Measurements from ENCODE around the gene IPO8. TPM values are rescaled to one million over a fixed set of nuclear protein-coding genes. Genes with fewer than 3 reads are reported as not detected.

IPO8 gene
- 44.4 and 46.4 TPM in 2 replicates for total RNA-seq

DNA sequence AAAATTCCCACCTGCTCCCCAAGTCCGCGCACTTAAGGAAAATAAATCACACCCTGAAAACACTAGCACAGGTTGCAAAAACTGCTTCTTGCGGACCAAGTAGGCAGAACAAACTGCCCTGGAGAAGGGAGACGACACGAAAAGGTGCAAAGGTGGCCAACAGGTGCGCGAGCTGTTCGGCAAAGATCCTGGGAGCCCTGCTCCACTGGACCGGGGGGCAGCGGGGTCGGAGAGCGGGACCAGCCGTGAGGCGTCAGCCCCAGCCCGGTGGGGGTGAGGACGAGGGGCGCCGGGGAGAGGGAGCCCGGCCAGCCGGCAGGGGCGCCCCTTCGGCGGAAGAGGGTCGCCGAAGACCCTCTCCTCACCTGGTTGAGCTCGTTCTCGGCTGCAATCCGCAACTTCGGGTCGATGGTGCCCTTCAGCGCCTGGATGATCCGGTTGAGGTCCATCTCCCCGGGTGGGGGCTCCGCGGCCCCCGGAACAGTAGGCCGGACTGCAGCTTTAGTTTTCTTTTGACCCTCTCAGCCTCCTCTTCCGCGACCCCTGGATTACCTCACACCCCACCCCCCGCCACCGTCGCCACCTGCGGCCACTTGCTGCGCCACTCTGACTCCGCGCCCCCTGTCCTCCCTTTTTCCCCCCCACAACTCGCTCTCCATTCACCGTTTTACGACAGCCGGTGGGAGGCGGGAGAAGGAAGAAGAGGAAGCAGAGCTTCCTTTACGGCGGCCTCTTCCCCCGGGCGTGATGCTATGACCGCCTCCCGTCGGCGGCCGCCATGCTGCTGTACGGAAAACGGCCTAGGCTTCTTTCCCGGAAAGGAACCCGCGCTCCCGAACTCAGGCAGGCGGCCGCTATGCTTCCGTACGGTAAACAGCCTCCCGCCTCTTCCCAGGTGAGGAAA is at the start of gene IPO8:
Gene IPO8, minus strand, starts transcription at position 671 of the 904 bp plus-strand sequence. Its CDS starts 222 bp downstream, at position 449.
- intact Hi-C loops (cut with micrococcal nuclease), result loop anchor here (1.0 to 5.0 kb wide), 3 partner anchors 59 to 1314 kb away; partner anchors contain the start of genes CAPRIN2 and ERGIC2

DNA sequence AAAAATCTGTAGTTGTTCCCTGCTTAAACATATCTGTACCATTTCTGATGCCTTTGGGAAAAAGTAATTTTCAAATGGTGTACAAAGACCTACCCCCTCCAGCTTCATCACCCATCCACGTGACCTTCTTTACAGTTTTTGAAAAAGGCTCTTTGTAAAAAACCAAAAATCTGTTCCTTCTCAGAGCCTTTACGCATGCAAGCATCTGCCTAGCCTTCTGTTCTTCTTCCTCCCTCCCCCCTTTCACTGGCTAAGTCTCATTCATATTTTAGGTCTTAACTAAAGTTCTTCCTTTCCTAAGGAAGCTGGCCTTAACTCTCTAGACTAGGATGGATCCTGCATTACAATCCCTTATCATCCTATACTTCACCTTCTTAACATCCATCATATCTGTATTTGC is 48.7 kb upstream of the IPO8 start:
- intact Hi-C loops (cut with micrococcal nuclease), result no loop called here

DNA sequence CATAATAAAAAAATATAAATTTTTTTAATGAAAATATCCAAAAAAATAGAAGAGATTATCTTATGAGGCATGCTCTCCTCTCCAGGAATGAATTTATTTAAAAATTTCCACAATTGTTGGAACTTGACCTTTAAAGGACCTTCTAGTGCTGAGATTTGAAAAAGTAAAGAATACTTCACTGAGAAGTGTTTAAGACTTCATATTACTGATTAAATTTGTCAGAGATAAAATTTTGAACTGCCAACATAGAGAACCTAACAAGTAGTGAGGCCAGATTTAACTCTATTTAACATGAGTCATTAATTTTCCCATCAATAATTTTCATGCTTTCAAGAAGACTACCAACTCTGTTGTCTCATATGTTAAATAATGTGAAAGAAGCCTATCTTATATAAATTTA is 44.6 kb upstream of the IPO8 start:
- intact Hi-C loops (cut with micrococcal nuclease), result no loop called here

DNA sequence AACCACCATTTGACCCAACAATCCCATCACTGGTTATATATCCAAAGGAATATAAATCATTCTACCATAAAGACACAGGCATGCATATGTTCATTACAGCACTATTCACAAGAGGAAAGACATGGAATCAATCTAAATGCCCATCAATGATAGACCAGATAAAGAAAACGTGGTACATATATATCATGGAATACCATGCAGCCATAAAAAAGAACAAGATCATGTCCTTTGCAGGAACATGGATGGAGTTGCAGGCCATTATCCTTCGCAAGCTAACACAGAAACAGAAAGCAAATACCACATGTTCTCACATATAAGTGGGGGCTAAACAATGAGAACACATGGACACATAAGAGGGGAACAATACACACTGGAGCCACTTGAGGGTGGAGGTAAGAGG is 43.4 kb upstream of the IPO8 start:
- intact Hi-C loops (cut with micrococcal nuclease), result no loop called here

DNA sequence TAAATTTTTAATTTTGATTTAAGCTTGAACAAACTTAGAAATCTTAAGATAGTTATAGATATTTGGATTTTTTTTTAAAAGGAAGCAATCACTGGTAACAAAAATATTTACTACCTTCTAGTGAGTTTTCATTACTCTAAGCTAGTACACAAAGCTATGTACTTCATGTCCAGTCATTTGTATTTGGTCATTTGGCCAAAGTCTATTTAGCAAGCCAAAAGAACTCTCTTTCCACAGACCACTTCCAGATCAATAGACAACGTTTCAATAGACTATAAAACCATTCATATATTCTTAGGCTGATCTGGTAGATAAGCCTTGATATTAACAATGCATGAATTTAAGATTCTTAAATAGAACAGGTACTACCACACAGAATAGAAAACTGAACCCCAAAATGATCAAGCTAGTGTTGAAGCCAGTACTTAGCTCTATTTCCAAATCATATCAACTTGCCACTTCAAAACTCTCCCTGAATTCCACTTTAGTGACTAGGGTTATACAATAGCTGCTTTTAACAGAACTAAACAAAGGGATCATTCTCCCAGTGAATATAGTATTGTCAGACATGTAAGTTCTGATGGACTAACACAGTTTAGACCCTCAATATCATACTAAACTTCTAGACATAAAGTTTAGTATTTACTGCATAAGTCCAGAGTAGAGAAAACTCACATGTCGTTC is 37.4 kb upstream of the IPO8 start:
- intact Hi-C loops (cut with micrococcal nuclease), result no loop called here

DNA sequence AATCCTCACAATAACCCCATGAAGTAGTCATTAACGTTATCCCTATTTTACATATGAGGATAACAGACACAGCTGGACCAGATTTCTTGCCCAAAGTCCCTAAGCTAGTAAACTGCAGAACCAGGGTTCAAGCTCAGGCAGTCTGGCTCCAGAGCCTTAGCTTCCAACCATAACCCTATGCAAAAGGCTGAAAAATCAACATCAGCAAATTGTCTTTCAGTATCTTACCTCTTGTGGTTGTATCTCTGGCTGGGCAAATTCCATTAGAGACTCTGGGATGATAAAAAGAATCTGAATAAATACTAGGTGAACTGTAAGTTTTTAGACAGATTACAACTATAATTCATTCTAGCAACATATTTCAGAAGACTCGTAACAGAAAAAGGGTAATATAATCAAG is 34.3 kb upstream of the IPO8 start:
- intact Hi-C loops (cut with micrococcal nuclease), result no loop called here

DNA sequence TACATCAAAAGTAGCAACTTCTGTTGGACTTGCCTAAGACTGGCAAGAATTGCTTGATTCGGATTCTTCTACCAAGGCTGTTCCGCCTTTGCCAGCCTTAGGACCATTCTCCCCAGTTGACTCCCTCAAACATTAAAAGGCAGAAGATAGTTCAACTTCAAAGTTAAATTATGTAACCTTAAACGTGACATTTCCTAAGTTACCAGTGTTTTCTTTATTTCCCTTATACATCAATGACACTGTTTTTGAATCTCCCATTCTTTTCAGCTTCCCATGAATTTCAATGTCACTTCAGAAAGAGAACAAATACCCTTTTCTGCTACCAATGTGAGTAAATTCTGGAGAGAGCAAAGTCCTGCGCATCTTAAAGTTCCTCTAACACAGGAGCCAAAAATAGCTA is 33.9 kb upstream of the IPO8 start:
- intact Hi-C loops (cut with micrococcal nuclease), result no loop called here

DNA sequence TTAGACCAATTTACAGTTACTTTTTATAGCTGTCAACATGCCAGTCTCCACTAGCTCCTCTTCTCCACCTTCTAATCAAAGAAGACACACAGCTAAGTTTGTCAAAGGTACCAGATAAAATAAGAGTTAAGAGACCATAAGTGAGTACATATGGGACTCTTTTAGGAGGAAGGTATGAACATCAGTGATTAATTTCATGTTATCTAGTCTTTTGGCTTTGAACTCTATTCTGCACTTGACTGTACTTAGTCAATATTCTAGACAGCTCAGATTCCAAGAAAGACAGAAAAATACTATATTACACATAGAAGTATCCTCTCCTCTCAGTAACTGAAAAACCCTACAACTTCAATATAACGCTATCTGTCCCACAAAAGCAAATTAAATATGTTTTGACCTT is 31.0 kb upstream of the IPO8 start:
- intact Hi-C loops (cut with micrococcal nuclease), result no loop called here

DNA sequence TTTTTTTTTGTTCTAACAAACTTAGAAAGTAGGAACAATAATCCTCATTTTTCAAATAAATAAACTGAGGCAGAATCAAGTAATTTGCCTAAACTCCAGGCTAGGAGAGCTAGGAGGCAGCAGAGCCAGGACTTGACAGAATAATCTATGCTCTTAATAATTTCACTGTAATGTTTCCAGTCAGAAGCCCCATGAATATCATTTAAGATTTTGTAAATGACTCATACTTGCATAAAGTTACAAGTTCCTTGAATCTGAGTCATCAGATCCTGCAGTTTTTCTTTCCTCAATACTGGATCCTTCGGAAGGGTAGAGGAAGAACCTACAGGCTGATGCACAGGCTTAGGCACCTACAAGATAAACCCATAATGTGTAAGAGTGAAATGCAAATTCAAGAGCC is 30.1 kb upstream of the IPO8 start:
- intact Hi-C loops (cut with micrococcal nuclease), result no loop called here

DNA sequence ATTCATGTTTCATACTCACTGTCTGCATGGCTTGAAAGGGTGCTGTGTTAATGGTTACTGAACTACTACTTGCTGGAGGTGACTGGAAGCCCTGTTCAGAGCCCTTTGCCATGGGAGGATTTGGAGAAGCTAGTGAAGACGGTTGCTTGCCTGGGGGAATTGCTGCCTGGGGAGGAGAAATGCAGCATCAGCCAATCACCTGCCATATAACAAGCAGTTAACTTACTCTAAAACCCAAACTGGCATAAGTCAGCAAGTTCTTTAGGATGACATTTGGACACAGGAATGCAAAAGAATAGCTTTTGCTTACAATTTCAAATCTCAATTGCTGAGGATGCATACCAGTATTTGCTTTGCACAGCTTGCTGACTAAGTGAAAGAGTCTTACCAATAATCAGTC is 23.4 kb upstream of the IPO8 start:
- intact Hi-C loops (cut with micrococcal nuclease), result no loop called here

DNA sequence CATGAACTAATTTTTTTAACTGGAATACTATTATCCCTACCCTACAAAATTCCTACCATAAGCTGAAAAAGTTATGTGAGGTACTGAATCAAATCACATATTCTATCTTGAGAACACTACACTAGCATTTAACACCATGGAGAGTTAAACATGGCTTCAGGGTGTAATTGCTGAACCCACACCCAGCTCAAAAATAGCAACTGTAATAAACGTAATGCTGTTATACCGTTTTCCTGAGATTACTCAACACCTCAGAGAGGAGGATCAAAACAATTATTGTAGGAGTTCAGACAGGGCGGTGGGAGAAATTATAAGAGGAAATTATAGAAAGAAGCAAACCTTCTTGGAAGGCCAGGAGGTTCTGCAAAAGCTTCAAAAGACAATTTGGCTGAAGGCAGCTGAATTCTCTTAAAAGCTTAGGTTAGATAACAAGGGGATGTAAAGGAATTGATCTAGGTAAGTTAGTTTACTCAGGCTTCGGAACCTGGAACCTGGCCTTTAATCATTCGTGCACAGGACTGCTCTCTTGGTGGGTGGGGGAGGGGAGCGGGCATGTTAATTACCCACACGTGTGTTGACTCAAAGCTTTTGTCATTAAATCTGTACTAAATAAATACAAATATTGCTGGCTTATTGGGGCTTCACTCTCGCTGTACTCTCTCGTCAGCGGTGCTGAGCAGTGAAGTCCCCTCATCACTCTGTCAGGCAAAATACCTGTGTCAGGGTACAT is 12.1 kb upstream of the IPO8 start:
- intact Hi-C loops (cut with micrococcal nuclease), result no loop called here

DNA sequence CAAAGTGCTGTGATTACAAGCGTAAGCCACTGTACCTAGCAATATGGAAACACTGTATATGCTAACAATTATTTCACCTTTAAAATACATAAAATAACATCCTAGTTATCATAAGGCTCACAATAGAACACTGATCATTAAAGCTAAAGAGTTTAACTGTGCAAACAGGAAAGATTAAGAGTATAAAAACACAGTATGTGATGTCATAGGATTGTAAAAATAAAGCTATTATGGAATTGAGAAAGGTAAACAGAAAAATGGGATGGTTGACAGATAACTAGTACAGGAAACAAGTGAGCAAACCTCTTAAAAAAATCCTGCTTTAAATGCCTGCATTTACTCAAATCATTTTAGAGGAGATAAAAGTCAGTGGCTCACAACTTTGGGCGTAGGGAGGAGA is 10.8 kb upstream of the IPO8 start:
- intact Hi-C loops (cut with micrococcal nuclease), result no loop called here

DNA sequence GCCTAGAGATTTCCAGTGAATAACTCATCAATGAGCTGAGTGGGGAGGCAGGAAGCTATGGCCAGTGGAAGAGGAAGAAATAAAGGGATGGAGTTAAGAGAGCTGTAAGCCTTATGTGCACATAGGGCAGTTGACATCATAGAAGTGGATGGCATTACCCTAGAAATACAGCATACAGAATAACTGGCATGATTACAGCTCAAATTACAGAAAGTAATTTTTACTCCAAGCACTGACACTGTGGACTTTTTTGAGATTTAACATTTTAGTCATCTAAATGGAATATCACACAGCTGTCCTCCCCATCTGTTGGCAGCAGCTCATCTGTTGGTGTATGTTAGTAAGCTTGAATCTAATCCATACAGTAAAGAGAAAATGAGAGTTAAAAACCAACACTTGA is 5.4 kb upstream of the IPO8 start:
- intact Hi-C loops (cut with micrococcal nuclease), result no loop called here

DNA sequence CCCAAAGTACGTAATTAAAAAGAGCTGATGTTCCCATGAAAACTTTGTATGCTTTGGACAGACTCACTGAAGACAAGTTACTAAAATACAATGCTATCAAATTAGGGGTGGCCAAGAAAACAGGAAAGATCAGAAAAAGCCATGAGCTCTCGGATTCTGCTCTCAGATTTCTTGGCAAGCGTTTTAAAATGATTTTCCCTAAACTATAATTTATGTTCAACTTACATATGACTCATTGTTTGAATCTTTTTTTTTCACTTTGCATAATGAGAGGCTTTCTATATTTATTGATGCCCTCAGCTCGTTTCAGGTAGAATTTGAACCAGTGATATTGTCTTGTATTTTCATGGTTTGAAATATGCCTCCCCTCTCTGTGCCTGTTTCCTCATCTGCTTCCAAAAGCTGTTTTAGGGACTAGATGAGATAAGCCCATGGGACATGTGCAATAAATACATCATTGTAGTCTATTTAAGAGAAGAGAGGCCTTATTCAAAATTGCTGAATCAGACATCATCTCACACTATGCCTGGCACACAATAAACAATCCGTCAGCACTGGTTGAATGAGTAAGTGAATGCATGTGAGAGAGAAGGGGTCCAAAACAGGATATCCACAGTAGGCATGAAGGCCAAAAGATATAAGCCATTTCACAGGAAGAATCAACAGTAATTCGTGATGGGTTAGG is 4.7 kb upstream of the IPO8 start:
- intact Hi-C loops (cut with micrococcal nuclease), result no loop called here

DNA sequence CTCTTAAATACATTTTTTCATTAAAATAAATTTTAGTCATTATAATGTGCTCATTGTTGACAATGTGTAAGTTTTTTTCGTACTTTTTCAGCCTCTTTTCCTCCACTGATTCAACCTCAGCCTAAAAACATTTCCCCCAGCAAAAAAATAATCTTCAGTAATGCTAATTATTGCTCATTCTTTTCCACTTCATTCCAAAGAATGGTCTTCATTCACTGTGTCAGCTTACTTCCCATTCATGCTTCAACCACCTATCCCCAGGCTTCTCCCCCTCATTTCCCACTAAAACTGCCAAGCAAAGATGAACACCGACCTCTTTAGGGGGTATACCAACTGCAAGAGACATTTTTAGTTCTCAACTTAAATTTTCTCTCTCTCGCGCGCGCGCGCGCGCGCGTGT is 2.7 kb upstream of the IPO8 start:
- intact Hi-C loops (cut with micrococcal nuclease), result loop anchor here (5.0 kb wide), 1 partner anchor 99 kb away; no protein-coding TSS in a partner anchor

DNA sequence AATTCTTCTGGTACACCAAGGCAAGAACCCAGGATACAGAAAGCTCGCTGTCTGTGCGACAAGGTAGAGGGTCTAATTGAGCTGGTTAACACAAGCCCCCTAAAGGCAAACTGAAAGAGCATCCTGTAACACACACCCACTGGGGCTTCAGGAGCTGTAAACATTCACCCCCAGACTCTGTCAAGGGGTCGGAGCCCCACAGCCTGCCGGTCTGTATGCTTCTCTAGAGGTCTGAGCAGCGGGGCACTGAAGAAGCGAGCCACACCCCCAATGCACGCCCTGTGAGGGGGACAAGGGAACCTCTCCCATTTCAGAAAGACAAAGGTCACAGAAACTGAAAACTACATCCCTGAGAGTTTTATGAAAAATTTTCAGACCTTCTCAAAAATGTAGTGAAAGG is 1.3 kb upstream of the IPO8 start:
- intact Hi-C loops (cut with micrococcal nuclease), result loop anchor here (5.0 kb wide), 1 partner anchor 100 kb away; no protein-coding TSS in a partner anchor

DNA sequence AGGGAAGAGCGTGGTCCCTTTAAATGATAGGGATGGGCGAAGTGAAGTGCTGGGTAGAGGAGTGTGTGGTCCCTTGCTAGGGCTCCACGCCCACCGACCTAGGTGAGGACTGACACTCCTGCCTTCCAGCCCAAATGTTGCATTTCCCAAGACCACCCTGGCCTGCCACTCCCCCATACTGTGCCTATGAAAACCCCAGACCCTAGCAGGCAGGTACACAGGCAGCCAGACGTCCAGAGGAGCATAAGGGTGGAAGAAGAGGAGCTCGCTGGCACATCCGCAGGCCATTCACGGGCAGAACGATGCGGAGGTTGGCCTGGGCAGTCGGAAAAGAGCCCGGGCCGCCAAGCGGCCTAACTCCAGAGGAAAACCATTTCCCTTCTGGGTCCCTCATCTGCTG is 817 bp upstream of the IPO8 start:
- intact Hi-C loops (cut with micrococcal nuclease), result loop anchor here (5.0 kb wide), 1 partner anchor 101 kb away; no protein-coding TSS in a partner anchor

DNA sequence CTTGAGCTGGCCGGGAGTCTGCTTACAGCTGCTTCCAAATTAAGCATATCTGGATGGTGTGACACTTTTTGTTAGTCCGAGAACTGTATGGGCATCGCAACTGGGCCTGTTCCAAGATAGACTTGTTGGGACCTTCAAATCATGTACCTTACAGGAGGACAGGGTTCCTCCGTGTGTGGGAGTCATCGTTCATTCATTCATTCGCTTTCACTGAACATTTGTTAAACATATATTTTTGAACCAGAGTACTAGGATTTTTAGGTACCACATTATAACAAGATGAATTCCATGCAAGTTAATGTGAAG is 387 bp upstream of the IPO8 start:
- intact Hi-C loops (cut with micrococcal nuclease), result loop anchor here (5.0 kb wide), 1 partner anchor 101 kb away; no protein-coding TSS in a partner anchor

DNA sequence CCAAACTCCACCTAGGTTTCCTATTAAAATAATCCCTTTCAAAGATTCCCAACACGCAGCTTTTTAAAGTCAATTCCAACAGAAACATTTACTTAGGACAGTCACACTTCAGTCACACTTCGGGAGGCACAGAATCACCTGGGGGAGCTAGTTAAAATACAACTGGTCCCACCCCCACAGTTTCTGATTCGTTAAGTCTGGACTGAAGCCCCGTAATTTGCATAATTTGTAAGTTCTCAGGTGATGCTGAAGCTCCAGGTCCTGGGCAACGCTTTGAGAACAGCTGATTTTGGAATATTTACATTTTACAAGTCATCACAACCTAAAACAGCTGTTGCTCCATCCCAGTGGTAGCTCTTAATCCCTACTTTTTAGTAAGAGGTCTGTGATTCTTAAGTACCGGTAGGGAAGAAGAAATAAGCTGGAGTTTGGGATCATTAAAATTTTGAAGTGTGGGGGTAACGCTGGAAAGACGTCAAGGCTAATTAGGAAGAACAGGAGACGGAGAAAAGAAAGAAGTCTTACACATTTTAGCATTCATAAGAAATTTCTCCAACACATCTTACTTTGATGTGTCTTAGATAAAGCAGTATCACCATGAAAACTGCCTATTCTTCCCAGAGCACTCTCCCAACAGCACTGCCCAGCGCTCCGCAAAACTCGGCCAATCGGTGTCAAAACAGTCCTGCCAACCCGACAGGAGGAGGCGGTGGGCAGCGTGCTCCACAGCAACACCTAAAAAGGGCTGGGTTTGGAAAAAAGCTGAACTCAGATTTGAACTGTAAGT is 1.1 kb downstream of the IPO8 start:
- intact Hi-C loops (cut with micrococcal nuclease), result loop anchor here (1.0 to 5.0 kb wide), 4 partner anchors 60 to 1313 kb away; partner anchors contain the start of genes CAPRIN2 and ERGIC2

DNA sequence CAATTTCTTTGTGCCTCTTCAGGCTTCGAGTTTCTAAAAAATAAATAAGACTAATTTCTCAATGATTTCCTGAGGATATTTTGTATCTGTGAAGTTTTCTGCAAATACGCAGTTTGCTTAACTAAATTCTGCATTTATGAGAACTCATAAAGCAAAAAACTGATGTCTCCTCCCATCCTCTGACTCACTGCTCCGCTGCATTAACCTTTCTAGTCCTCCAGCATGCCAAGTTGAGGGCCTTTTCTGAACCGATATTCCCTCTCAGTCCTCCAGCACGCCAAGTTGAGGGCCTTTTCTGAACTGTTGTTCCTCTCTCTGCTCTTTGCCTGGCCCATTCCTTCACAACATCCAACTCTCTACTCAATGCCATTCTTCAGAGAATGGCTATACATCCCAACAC is 3.2 kb downstream of the IPO8 start:
- intact Hi-C loops (cut with micrococcal nuclease), result loop anchor here (5.0 kb wide), 1 partner anchor 630 kb away; no protein-coding TSS in a partner anchor

Data from T-helper 2 cell treated with Interferon-gamma antibody and Interleukin-4, amounts not matched to agents 100 ng/mL and 5 ng/mL, for 36 hours (primary cell).